OCI-LY7 (cell line): ENCODE data around the gene OR56A3. TPM values are rescaled to one million over a fixed set of nuclear protein-coding genes. Genes with fewer than 3 reads are reported as not detected.

Experiments
- Bru-seq: library from RNA; stranded (reverse); fragments of 400-500 nt; gene quantifications from one replicate; lab custom pipeline; 2021; lab: Mats Ljungman, UMichigan
- BruChase-seq, 2 experiments: library from RNA; stranded (reverse); fragments of 400-500 nt; gene quantifications; one replicate each; lab custom pipeline; 2021; lab: Mats Ljungman, UMichigan
- BruUV-seq: library from RNA; stranded (reverse); fragments of 400-500 nt; replicated peaks from 2 replicates; lab custom pipeline; 2021; lab: Mats Ljungman, UMichigan
- CTCF ChIA-PET: fragments of 300-600 bp; sonication (Branson Sonifier 250); formaldehyde crosslinking; loops from one replicate; lab custom pipeline; 2022; ENCODE audit warnings: antibody characterized with exemption; ENCODE audit not compliant: unreplicated experiment; lab: Charles Lee
- POLR2A ChIA-PET: fragments of 300-600 bp; sonication (Branson Sonifier 250); formaldehyde crosslinking; loops from one replicate; lab custom pipeline; 2022; ENCODE audit warnings: antibody characterized with exemption; lab: Charles Lee
- DNase-seq: peaks from one replicate; pipeline ENCODE4 v3.0.0-alpha.2; 2015; ENCODE audit warnings: low spot score
- H2AFZ ChIP-seq: fragments of 200-600 bp; sonication (generic), shearing (Covaris generic); 2 replicates; pipeline ENCODE4 v1.6.1; 2014; ENCODE audit warnings: mild to moderate bottlenecking, antibody characterized with exemption, low read length, moderate library complexity
- H3K27ac ChIP-seq: fragments of 200-600 bp; sonication (generic); 2 replicates; pipeline ENCODE4 v1.5.1; 2014; ENCODE audit warnings: mixed run types, low read depth, mild to moderate bottlenecking, moderate library complexity, low read length, inconsistent platforms; ENCODE audit not compliant: poor library complexity, severe bottlenecking
- H3K36me3 ChIP-seq: fragments of 200-600 bp; sonication (generic); 2 replicates; pipeline ENCODE4 v1.6.1; 2014; ENCODE audit warnings: mild to moderate bottlenecking, antibody characterized with exemption, low read length, moderate library complexity, mixed read lengths; ENCODE audit not compliant: insufficient read depth
- H3K4me1 ChIP-seq: fragments of 200-600 bp; sonication (generic); 2 replicates; pipeline ENCODE4 v1.5.1; 2014; ENCODE audit warnings: mild to moderate bottlenecking, low read length; ENCODE audit not compliant: insufficient read depth, poor library complexity, severe bottlenecking
- H3K4me2 ChIP-seq: fragments of 200-600 bp; sonication (generic); 2 replicates; pipeline ENCODE4 v1.6.1; 2014; ENCODE audit warnings: mild to moderate bottlenecking, low read length
- H3K4me3 ChIP-seq: fragments of 200-600 bp; sonication (generic); 2 replicates; pipeline ENCODE4 v1.5.1; 2014; ENCODE audit warnings: mild to moderate bottlenecking, low read depth, low read length; ENCODE audit not compliant: poor library complexity, severe bottlenecking
- H3K79me2 ChIP-seq: fragments of 200-600 bp; sonication (generic); 2 replicates; pipeline ENCODE4 v1.6.1; 2016; ENCODE audit warnings: low read depth, mild to moderate bottlenecking, low read length, moderate library complexity, mixed read lengths; ENCODE audit not compliant: insufficient read depth
- H3K9me2 ChIP-seq: fragments of 200-600 bp; sonication (generic); 2 replicates; pipeline ENCODE4 v1.6.1; 2016; ENCODE audit warnings: mild to moderate bottlenecking, low read length, mixed read lengths; ENCODE audit not compliant: insufficient read depth
- H3K9me3 ChIP-seq: fragments of 200-600 bp; sonication (generic); 2 replicates; pipeline ENCODE4 v1.6.1; 2014; ENCODE audit warnings: mild to moderate bottlenecking, mixed run types, low read length, mixed read lengths
- H4K20me1 ChIP-seq: fragments of 200-600 bp; sonication (generic); 2 replicates; pipeline ENCODE4 v1.6.1; 2014; ENCODE audit warnings: mild to moderate bottlenecking, antibody characterized with exemption, low read length, moderate library complexity, mixed read lengths; ENCODE audit not compliant: insufficient read depth
- EZH2phosphoT487 ChIP-seq: fragments of 200-600 bp; sonication (generic); IDR thresholded peaks from 2 replicates; pipeline ENCODE4 v1.6.1; 2018; ENCODE audit warnings: low read depth, borderline replicate concordance, mild to moderate bottlenecking, mixed run types, antibody characterized with exemption, low read length, moderate library complexity, mixed read lengths
- intact Hi-C: fragments of 100-400 bp; cut with micrococcal nuclease; formaldehyde crosslinking; loops from one replicate; pipeline ENCODE4 v1.10.0; 2022; ENCODE audit not compliant: unreplicated experiment
- long read RNA-seq: library from polyadenylated mRNA; stranded (forward); transcript quantifications from one replicate; pipeline ENCODE4 v2.0.0, GENCODE V29; 2022
- total RNA-seq, 2 experiments: library from RNA; depleted of rRNA in 1 of 2; stranded (reverse); fragments of >200 nt in 1 of 2; shearing (Covaris generic) in 1 of 2; gene quantifications; 2 replicates each; pipeline ENCODE4 v1.2.3, GENCODE V29; 2014 to 2022
- TF ChIP-seq, protein P1 (sequence below): fragments of 200-600 bp; sonication (generic); conservative IDR thresholded peaks from 2 replicates; pipeline ENCODE4 v1.5.1; 2014; ENCODE audit warnings: mild to moderate bottlenecking, antibody characterized with exemption, low read length, moderate library complexity, mixed read lengths

Gene OR56A3, protein sequence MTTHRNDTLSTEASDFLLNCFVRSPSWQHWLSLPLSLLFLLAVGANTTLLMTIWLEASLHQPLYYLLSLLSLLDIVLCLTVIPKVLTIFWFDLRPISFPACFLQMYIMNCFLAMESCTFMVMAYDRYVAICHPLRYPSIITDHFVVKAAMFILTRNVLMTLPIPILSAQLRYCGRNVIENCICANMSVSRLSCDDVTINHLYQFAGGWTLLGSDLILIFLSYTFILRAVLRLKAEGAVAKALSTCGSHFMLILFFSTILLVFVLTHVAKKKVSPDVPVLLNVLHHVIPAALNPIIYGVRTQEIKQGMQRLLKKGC
- total RNA-seq (2014; rRNA removed; shearing (Covaris generic)) (not detected in 2 replicates), total RNA-seq (2022) (not detected in 2 replicates), Bru-seq, nascent RNA (not detected), BruChase-seq, experiment 1, labeled RNA remaining after a 6-hour chase (not detected), BruChase-seq, experiment 2, labeled RNA remaining after a 2-hour chase (not detected)
- long read RNA-seq, result 0 reads

DNA sequence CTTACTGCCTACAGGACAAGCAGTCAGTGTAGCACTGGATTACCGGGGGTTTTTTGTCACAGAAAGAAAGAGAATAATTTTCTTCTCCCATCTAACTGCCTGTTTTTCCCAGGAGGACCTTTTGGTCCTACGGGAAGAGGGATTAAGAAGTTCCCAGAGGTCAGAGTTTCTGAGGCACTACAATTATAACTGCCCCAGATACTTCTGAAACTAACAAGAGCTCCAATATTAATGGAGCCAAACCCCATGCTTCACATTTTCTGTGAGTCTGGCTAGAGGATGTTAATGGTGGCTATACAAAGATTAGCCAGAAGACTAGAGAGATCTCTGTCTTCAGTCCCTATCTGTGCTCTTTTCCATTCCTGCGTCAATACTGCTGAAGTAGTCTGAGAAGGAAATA, at the start of gene OR56A3:
Gene OR56A3, plus strand, starts transcription at position 301 of the 400 bp plus-strand sequence. CDS start 5,096 bp downstream, outside the sequence.
- CTCF ChIA-PET, result no interaction called here
- no TSS peak for BruUV-seq

DNA sequence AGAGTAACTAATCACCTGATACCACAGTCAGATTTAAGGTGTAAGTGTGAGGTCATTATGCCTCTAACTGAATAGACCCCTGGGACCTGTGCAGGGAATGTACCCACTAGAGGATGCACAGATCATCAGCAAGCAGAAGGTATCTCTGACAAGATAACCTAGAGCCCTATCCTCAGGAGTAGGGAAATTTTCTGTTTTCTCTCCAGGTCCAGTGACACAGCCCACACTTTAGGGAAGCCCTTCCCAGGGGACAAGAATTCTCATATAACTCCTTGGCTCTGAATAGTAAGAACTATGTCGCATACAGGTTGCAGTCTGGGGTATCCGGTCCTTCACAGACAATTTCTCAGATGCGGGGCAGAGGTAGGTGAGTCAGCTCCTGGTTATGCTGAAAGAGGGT, 49.1 kb upstream of the OR56A3 start, which contains the start of gene OR52E5:
Gene OR52E5, plus strand, starts transcription at position 301 of the 400 bp plus-strand sequence. CDS start 7,569 bp downstream, outside the sequence.
- Histone ChIP-seq H4K20me1 (no peaks in the 10 kb centered on the region), H3K36me3 (no peaks in the 10 kb centered on the region), H2AFZ (no peak within 1 kb of the TSS), H3K4me3 (no peak within 1 kb of the TSS), H3K27ac (no peak within 1 kb of the TSS), H3K9me3 (no peaks in the 10 kb centered on the region), H3K4me2 (no peak within 1 kb of the TSS), H3K4me1 (no peaks in the 10 kb centered on the region), H3K79me2 (no peaks in the 10 kb centered on the region), H3K9me2 (no peaks in the 10 kb centered on the region)
- ChIA-PET POLR2A (no interaction called here), CTCF (no interaction called here)
- DNase-seq, result no peak
- no TSS peak for BruUV-seq
- intact Hi-C loops, result no loop called here
- TF ChIP-seq, protein P1, sequence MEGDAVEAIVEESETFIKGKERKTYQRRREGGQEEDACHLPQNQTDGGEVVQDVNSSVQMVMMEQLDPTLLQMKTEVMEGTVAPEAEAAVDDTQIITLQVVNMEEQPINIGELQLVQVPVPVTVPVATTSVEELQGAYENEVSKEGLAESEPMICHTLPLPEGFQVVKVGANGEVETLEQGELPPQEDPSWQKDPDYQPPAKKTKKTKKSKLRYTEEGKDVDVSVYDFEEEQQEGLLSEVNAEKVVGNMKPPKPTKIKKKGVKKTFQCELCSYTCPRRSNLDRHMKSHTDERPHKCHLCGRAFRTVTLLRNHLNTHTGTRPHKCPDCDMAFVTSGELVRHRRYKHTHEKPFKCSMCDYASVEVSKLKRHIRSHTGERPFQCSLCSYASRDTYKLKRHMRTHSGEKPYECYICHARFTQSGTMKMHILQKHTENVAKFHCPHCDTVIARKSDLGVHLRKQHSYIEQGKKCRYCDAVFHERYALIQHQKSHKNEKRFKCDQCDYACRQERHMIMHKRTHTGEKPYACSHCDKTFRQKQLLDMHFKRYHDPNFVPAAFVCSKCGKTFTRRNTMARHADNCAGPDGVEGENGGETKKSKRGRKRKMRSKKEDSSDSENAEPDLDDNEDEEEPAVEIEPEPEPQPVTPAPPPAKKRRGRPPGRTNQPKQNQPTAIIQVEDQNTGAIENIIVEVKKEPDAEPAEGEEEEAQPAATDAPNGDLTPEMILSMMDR, result no peak
- TF ChIP-seq EZH2phosphoT487, result no peak

More for the DNA sequence above, at the start of gene OR56A3:
- intact Hi-C loops, result no loop called here
- Histone ChIP-seq H3K79me2 (no peaks in the 10 kb centered on the region), H3K27ac (no peak within 1 kb of the TSS), H4K20me1 (no peaks in the 10 kb centered on the region), H3K4me3 (no peak within 1 kb of the TSS), H3K4me2 (no peak within 1 kb of the TSS), H2AFZ (no peak within 1 kb of the TSS), H3K4me1 (no peaks in the 10 kb centered on the region), H3K9me2 (no peaks in the 10 kb centered on the region), H3K36me3 (no peaks in the 10 kb centered on the region), H3K9me3 (no peaks in the 10 kb centered on the region)
- no peak for TF ChIP-seq EZH2phosphoT487
- TF ChIP-seq, protein P1, result no peak
- no peak for DNase-seq
- POLR2A ChIA-PET, result no interaction called here

- ChIA-PET CTCF (no interaction called here), POLR2A (no interaction called here)
- Histone ChIP-seq H3K27ac (no peak overlapping the region), H3K79me2 (no peaks in the 10 kb centered on the region), H3K4me2 (no peak overlapping the region), H2AFZ (no peak overlapping the region), H3K4me3 (no peak overlapping the region), H3K9me2 (no peaks in the 10 kb centered on the region), H3K9me3 (no peaks in the 10 kb centered on the region), H4K20me1 (no peaks in the 10 kb centered on the region), H3K36me3 (no peaks in the 10 kb centered on the region), H3K4me1 (no peaks in the 10 kb centered on the region)
- BruUV-seq, result no TSS peak
- no peak for DNase-seq
- TF ChIP-seq, protein P1, result no peak
- no peak for TF ChIP-seq EZH2phosphoT487
- intact Hi-C loops, result no loop called here
Observed at GRCh38 chr11:5899534-5899933, 42.5 kb upstream of the OR56A3 start.
